GM12878 (cell line): ENCODE data around the gene DAPK2. TPM values are rescaled to one million over a fixed set of nuclear protein-coding genes. Genes with fewer than 3 reads are reported as not detected.

Experiments
- KLF5 ChIP-seq: fragments of 450-650 bp; IDR thresholded peaks from 2 replicates; pipeline ENCODE4 v1.6.1; 2014; ENCODE audit warnings: mild to moderate bottlenecking; ENCODE audit not compliant: partially characterized antibody
- MTA3 ChIP-seq: IDR thresholded peaks from 2 replicates; pipeline ENCODE4 v1.6.1; 2012; ENCODE audit warnings: low read length, inconsistent platforms, borderline replicate concordance
- SUPT20H ChIP-seq: IDR thresholded peaks from 2 replicates; pipeline ENCODE4 v1.6.1; 2011; ENCODE audit warnings: low read depth, mild to moderate bottlenecking, low read length, moderate library complexity, borderline replicate concordance; ENCODE audit not compliant: control insufficient read depth
- polyA plus RNA-seq, 11 experiments: library from polyadenylated mRNA; depleted of rRNA in 4 of 11; unstranded in 6 of 11; stranded (reverse) in 5 of 11; fragments of >200 nt; fragmentation: Nextera tagmentation in 4 of 11; fragmentation: Illumina TruSeq in 1 of 11; extraction: Ambion mirVana in 4 of 11; extraction: Trizol in 1 of 11; gene quantifications; 1 replicate in 1 of 11; 2 replicates in 10 of 11; pipeline versions ENCODE4 v1.2.1 to v1.2.3, GENCODE V29; 2011 to 2016; ENCODE audit warnings: inconsistent platforms in 2 of 11, missing spikeins in 2 of 11, low read depth in 1 of 11
- total RNA-seq, 4 experiments: library from RNA; depleted of rRNA in 3 of 4; stranded (reverse); fragments of >200 nt in 3 of 4; fragmentation: Illumina TruSeq in 1 of 4; extraction: Trizol in 1 of 4; gene quantifications; 2 replicates each; pipeline versions ENCODE4 v1.2.1 to v1.2.3, GENCODE V29; 2013 to 2021
- TF ChIP-seq, protein P1 (sequence below): IDR thresholded peaks from 2 replicates; pipeline ENCODE4 v1.6.1; 2012; ENCODE audit warnings: low read length, inconsistent platforms
- TF ChIP-seq, protein P2 (sequence below): IDR thresholded peaks from 2 replicates; pipeline ENCODE4 v1.6.1; 2012; ENCODE audit warnings: mild to moderate bottlenecking, low read depth, low read length

The DAPK2 gene
- total and polyA plus RNA-seq, 10 of the 15 experiments (the other 5 are each of a cell fraction or from before 2014, with no cell fraction given): 0.69 to 8.4 (median 4.1) TPM

DNA sequence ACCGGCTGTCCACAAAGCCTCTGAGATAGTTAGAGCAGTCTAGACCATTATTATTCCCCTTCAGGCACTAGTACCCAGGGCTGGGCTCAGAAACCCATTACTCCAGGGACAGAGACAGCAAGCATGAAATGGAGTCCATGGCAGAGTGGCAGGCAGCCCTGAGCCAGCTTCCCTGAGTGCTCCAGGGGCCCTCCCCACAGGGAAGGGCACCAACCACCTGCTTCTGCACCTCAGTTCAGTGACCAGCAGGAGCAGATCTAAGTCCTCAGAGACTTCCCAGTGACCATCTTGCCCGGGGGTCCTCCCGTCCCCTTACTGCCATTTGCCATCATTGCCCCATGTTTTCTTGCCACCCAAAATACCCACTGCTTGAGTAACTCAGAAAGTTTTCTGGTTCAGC lies 62.0 kb downstream of the DAPK2 start (continued):
- TF ChIP-seq, protein P1, sequence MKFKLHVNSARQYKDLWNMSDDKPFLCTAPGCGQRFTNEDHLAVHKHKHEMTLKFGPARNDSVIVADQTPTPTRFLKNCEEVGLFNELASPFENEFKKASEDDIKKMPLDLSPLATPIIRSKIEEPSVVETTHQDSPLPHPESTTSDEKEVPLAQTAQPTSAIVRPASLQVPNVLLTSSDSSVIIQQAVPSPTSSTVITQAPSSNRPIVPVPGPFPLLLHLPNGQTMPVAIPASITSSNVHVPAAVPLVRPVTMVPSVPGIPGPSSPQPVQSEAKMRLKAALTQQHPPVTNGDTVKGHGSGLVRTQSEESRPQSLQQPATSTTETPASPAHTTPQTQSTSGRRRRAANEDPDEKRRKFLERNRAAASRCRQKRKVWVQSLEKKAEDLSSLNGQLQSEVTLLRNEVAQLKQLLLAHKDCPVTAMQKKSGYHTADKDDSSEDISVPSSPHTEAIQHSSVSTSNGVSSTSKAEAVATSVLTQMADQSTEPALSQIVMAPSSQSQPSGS: no peak
- TF ChIP-seq, protein P2, sequence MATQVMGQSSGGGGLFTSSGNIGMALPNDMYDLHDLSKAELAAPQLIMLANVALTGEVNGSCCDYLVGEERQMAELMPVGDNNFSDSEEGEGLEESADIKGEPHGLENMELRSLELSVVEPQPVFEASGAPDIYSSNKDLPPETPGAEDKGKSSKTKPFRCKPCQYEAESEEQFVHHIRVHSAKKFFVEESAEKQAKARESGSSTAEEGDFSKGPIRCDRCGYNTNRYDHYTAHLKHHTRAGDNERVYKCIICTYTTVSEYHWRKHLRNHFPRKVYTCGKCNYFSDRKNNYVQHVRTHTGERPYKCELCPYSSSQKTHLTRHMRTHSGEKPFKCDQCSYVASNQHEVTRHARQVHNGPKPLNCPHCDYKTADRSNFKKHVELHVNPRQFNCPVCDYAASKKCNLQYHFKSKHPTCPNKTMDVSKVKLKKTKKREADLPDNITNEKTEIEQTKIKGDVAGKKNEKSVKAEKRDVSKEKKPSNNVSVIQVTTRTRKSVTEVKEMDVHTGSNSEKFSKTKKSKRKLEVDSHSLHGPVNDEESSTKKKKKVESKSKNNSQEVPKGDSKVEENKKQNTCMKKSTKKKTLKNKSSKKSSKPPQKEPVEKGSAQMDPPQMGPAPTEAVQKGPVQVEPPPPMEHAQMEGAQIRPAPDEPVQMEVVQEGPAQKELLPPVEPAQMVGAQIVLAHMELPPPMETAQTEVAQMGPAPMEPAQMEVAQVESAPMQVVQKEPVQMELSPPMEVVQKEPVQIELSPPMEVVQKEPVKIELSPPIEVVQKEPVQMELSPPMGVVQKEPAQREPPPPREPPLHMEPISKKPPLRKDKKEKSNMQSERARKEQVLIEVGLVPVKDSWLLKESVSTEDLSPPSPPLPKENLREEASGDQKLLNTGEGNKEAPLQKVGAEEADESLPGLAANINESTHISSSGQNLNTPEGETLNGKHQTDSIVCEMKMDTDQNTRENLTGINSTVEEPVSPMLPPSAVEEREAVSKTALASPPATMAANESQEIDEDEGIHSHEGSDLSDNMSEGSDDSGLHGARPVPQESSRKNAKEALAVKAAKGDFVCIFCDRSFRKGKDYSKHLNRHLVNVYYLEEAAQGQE: no peak
- TF ChIP-seq MTA3 (no peak), KLF5 (no peak), SUPT20H (no peak)
